ENCODE measurements around the gene NUPR2. TPM values are rescaled to one million over a fixed set of nuclear protein-coding genes. Genes with fewer than 3 reads are reported as not detected.

The NUPR2 gene
- total and polyA plus RNA-seq, 2 of the 8 experiments (the other 6 are each of a cell fraction or from before 2014, with no cell fraction given), result not detected

DNA sequence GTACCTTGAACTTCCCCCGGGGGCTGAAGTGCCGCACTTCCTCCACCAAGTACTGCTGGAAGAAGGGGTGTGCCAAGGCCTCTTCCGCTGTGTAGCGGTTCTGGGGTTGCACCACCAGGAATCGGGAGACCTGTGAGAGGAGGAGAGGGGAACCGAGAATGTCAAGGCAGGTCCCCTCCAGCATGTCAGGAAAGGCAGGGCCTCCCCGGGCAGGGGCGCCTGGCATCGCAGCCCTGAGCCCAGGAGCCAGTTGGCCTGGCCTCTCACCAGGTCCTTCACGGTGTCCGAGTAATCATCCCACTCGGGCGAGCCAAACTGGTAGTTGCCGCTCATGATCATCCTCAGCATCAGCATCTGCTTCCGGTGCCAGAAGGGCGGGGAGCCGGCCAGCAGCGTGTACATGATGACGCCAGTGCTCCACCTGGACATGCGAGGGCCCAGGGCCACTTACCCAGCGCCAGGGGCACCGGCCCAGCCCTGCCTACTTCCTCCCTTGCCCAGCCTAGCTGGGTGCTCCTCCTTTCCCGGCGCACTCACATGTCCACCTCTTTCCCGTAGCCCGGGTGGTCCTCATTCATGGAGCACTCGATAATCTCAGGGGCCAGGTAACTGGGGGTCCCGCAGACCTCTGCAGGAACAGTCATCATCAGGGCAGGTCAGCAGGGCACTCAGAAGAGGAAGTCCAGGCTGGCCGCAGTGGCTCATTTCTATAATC is 34.4 kb downstream of the NUPR2 start (continued):
- TF ChIP-seq, protein P1, sequence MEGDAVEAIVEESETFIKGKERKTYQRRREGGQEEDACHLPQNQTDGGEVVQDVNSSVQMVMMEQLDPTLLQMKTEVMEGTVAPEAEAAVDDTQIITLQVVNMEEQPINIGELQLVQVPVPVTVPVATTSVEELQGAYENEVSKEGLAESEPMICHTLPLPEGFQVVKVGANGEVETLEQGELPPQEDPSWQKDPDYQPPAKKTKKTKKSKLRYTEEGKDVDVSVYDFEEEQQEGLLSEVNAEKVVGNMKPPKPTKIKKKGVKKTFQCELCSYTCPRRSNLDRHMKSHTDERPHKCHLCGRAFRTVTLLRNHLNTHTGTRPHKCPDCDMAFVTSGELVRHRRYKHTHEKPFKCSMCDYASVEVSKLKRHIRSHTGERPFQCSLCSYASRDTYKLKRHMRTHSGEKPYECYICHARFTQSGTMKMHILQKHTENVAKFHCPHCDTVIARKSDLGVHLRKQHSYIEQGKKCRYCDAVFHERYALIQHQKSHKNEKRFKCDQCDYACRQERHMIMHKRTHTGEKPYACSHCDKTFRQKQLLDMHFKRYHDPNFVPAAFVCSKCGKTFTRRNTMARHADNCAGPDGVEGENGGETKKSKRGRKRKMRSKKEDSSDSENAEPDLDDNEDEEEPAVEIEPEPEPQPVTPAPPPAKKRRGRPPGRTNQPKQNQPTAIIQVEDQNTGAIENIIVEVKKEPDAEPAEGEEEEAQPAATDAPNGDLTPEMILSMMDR (IDR thresholded peaks at IDR 0.05; ENCODE audit: control extremely low read depth in 1 of 3, insufficient read depth in 1 of 3, low read depth in 1 of 3, low read length in 3 of 3), result no peak
- TF ChIP-seq JUN (IDR thresholded peaks at IDR 0.05; ENCODE audit: low read depth, low read length), result no peak
- TF ChIP-seq RAD21 (IDR thresholded peaks at IDR 0.05 in 1 of 2, conservative IDR thresholded peaks at IDR 0.05 in 1 of 2; ENCODE audit: low read depth in 2 of 2, low read length in 2 of 2), result no peak
- no peak for TF ChIP-seq TBP (IDR thresholded peaks at IDR 0.05; ENCODE audit: low read depth, low read length)
- TF ChIP-seq, protein P2, sequence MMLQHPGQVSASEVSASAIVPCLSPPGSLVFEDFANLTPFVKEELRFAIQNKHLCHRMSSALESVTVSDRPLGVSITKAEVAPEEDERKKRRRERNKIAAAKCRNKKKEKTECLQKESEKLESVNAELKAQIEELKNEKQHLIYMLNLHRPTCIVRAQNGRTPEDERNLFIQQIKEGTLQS (IDR thresholded peaks at IDR 0.05; ENCODE audit: insufficient read depth, low read depth, low read length), result no peak
- no peak for TF ChIP-seq POLR2A (IDR thresholded peaks at IDR 0.05; ENCODE audit: control extremely low read depth in 1 of 2, low read depth in 2 of 2, low read length in 2 of 2)
- no peak for TF ChIP-seq JUND (IDR thresholded peaks at IDR 0.05; ENCODE audit: low read length)
- no peak for TF ChIP-seq POU5F1 (IDR thresholded peaks at IDR 0.05; ENCODE audit: low read depth, low read length)
- TF ChIP-seq YY1 (IDR thresholded peaks at IDR 0.05; ENCODE audit: low read depth, low read length), result no peak
- no peak for TF ChIP-seq SAP30 (IDR thresholded peaks at IDR 0.05; ENCODE audit: insufficient read depth, insufficient replicate concordance, low read length)
- no peak for TF ChIP-seq SRF (IDR thresholded peaks at IDR 0.05; ENCODE audit: low read depth, low read length)

Data from H1 (cell line).